ENCODE data around the gene MEAF6. TPM values are rescaled to one million over a fixed set of nuclear protein-coding genes. Genes with fewer than 3 reads are reported as not detected.

Gene MEAF6
- total RNA-seq, 1 donor from 2014 or later, result 34.1 TPM

- Histone ChIP-seq H3K36me3 (no peaks in the 10 kb centered on the region), H3K27me3 (ENCODE audit: low read depth) (peaks cover 74% of the 10 kb centered on the region), H3K9me3 (replicated peaks) (no peaks in the 10 kb centered on the region), H3K4me1 (no peaks in the 10 kb centered on the region), H3K27ac (replicated peaks) (no peak overlapping the region), H3K4me3 (no peak overlapping the region)
- intact Hi-C loops (cut with micrococcal nuclease), result no loop called here
- no peak for TF ChIP-seq CTCF (IDR thresholded peaks at IDR 0.05; ENCODE audit: borderline replicate concordance)
- no peak for DNase-seq
Measured at GRCh38 chr1:37448185-37448584, 66.4 kb downstream of the MEAF6 start.

- no peak overlapping the region for H3K4me3 ChIP-seq
- DNase-seq, result no peak
- intact Hi-C loops (cut with micrococcal nuclease), result no loop called here
- no peaks in the 10 kb centered on the region for H3K9me3 ChIP-seq (replicated peaks)
- H3K27me3 ChIP-seq (ENCODE audit: low read depth), result peaks cover 81% of the 10 kb centered on the region
- TF ChIP-seq CTCF (IDR thresholded peaks at IDR 0.05; ENCODE audit: borderline replicate concordance), result no peak
- no peak overlapping the region for H3K27ac ChIP-seq (replicated peaks)
- no peaks in the 10 kb centered on the region for H3K4me1 ChIP-seq
- no peaks in the 10 kb centered on the region for H3K36me3 ChIP-seq
Measured at GRCh38 chr1:37446874-37447273, 67.7 kb downstream of the MEAF6 start.

GRCh38 chr1:37442644-37443043 is 71.9 kb downstream of the MEAF6 start:
- no peak for DNase-seq
- no peaks in the 10 kb centered on the region for H3K4me1 ChIP-seq
- no peak overlapping the region for H3K27ac ChIP-seq (replicated peaks)
- H3K4me3 ChIP-seq, result no peak overlapping the region
- H3K36me3 ChIP-seq, result no peaks in the 10 kb centered on the region
- TF ChIP-seq CTCF (IDR thresholded peaks at IDR 0.05; ENCODE audit: borderline replicate concordance), result no peak
- intact Hi-C loops (cut with micrococcal nuclease), result no loop called here
- H3K27me3 ChIP-seq (ENCODE audit: low read depth), result peaks cover 89% of the 10 kb centered on the region
- no peaks in the 10 kb centered on the region for H3K9me3 ChIP-seq (replicated peaks)

Small RNA genes lying within 50 kb of the gene (microRNA-seq; reads per million reads assigned to microRNA genes)
- gene MIR5581 (1.6 reads per million), gene MIR6732 (not detected)

Other genes with a start within 250 kb of the MEAF6 start
- 4.9 TPM for gene ZC3H12A, start 40.2 kb downstream of the MEAF6 start, total RNA-seq
- gene SNIP1, start 39.5 kb upstream of the MEAF6 start, total RNA-seq, result 7.0 TPM
- 6.9 TPM for gene DNALI1, start 42.2 kb upstream of the MEAF6 start, total RNA-seq
- gene GNL2, start 81.2 kb upstream of the MEAF6 start, total RNA-seq, result 20.1 TPM
- gene RSPO1, start 120.1 kb upstream of the MEAF6 start, total RNA-seq, result not detected
- 0.33 TPM for gene CDCA8, start 177.8 kb upstream of the MEAF6 start, total RNA-seq